H1 (cell line): ENCODE data around the gene SLC41A1. TPM values are rescaled to one million over a fixed set of nuclear protein-coding genes. Genes with fewer than 3 reads are reported as not detected.

Experiments used
- CTCF ChIA-PET: fragments of 300-600 bp; sonication (Branson Sonifier 250); formaldehyde crosslinking; loops from one replicate; lab custom pipeline; 2021; ENCODE audit not compliant: partially characterized antibody; lab: Charles Lee
- POLR2A ChIA-PET: fragments of 300-600 bp; sonication (Branson Sonifier 250); formaldehyde crosslinking; loops from one replicate; lab custom pipeline; 2021; ENCODE audit warnings: inconsistent platforms; ENCODE audit not compliant: partially characterized antibody; lab: Charles Lee
- DNase-seq, 2 experiments: peaks; one replicate each; pipeline versions ENCODE4 v3.0.0 to v3.0.0-alpha.2; 2010 to 2022; ENCODE audit warnings: low spot score in 2 of 2, low read depth in 1 of 2, mixed read lengths in 1 of 2
- FAIRE-seq: peaks from 2 replicates; lab custom pipeline; 2011; peaks lifted over from hg19 to GRCh38; lab: Jason Lieb, UNC
- H2AFZ ChIP-seq: 2 replicates; pipeline ENCODE4 v1.8.1; 2012; ENCODE audit warnings: low read length, inconsistent platforms
- H2AK5ac ChIP-seq: 2 replicates; pipeline ENCODE4 v1.6.1; 2013; ENCODE audit warnings: low read depth, low read length
- H2BK120ac ChIP-seq: replicated peaks from 2 replicates; pipeline ENCODE3; 2013; ENCODE audit warnings: low read depth, low read length, inconsistent platforms
- H2BK12ac ChIP-seq: 2 replicates; pipeline ENCODE4 v1.6.1; 2013; ENCODE audit warnings: low read depth, low read length
- H2BK15ac ChIP-seq: 2 replicates; pipeline ENCODE4 v1.6.1; 2013; ENCODE audit warnings: low read length
- H2BK20ac ChIP-seq: 2 replicates; pipeline ENCODE4 v1.6.1; 2013; ENCODE audit warnings: low read length
- H2BK5ac ChIP-seq: 2 replicates; pipeline ENCODE4 v1.6.1; 2013; ENCODE audit warnings: low read depth, low read length
- H3K14ac ChIP-seq: 2 replicates; pipeline ENCODE4 v1.6.1; 2013; ENCODE audit warnings: inconsistent platforms; ENCODE audit not compliant: insufficient read length
- H3K18ac ChIP-seq: 2 replicates; pipeline ENCODE4 v1.6.1; 2013; ENCODE audit warnings: low read length; ENCODE audit errors: extremely low read depth
- H3K23ac ChIP-seq: 2 replicates; pipeline ENCODE4 v1.6.1; 2013; ENCODE audit warnings: inconsistent platforms; ENCODE audit not compliant: insufficient read length
- H3K23me2 ChIP-seq: 2 replicates; pipeline ENCODE4 v1.6.1; 2013; ENCODE audit warnings: low read depth, low read length
- H3K27ac ChIP-seq: 2 replicates; pipeline ENCODE4 v1.6.1; 2011; ENCODE audit warnings: low read depth, low read length, inconsistent platforms
- H3K27me3 ChIP-seq, 4 experiments: replicated peaks in 1 of 4; 1 replicate in 1 of 4; 2 replicates in 3 of 4; pipeline versions ENCODE4 v1.6.1 to v1.8.1; 2011 to 2013; ENCODE audit warnings: low read length in 3 of 4, mild to moderate bottlenecking in 3 of 4, inconsistent platforms in 2 of 4, mixed read lengths in 2 of 4, moderate library complexity in 1 of 4; ENCODE audit not compliant: control insufficient read depth in 3 of 4, insufficient read depth in 3 of 4; ENCODE audit errors: extremely low read depth in 1 of 4
- H3K36me3 ChIP-seq, 4 experiments: 2 replicates each; pipeline versions ENCODE4 v1.6.1 to v1.8.1; 2011 to 2013; ENCODE audit warnings: mild to moderate bottlenecking in 4 of 4, low read length in 3 of 4, moderate library complexity in 2 of 4, control low read depth in 1 of 4, inconsistent platforms in 1 of 4; ENCODE audit not compliant: insufficient read depth in 4 of 4, control insufficient read depth in 2 of 4
- H3K4ac ChIP-seq: replicated peaks from 2 replicates; pipeline ENCODE3; 2013; ENCODE audit warnings: low read length, low read depth, mixed read lengths, inconsistent platforms; ENCODE audit not compliant: insufficient read length
- H3K4me1 ChIP-seq, 4 experiments: replicated peaks in 1 of 4; 1 replicate in 1 of 4; 2 replicates in 3 of 4; pipeline versions ENCODE4 v1.6.1 to v1.8.1; 2011 to 2013; ENCODE audit warnings: low read length in 3 of 4, inconsistent platforms in 2 of 4, mixed read lengths in 1 of 4; ENCODE audit not compliant: insufficient read depth in 4 of 4, control insufficient read depth in 3 of 4
- H3K4me2 ChIP-seq, 2 experiments: 2 replicates each; pipeline versions ENCODE4 v1.6.1 to v1.8.1; 2011 to 2013; ENCODE audit warnings: low read depth in 2 of 2, low read length in 2 of 2, control low read depth in 1 of 2, inconsistent platforms in 1 of 2, mild to moderate bottlenecking in 1 of 2; ENCODE audit not compliant: insufficient read depth in 1 of 2
- H3K4me3 ChIP-seq, 4 experiments: fragments of 200-600, 300-600 bp in 1 of 4; sonication (generic), shearing (Covaris generic), sonication (Bioruptor Twin) in 1 of 4; 2 replicates each; pipeline versions ENCODE4 v1.5.1 to v1.8.1; 2011 to 2016; ENCODE audit warnings: low read length in 4 of 4, low read depth in 3 of 4, control low read depth in 2 of 4, inconsistent platforms in 2 of 4, mild to moderate bottlenecking in 2 of 4, mixed read lengths in 1 of 4, moderate library complexity in 1 of 4; ENCODE audit not compliant: insufficient read depth in 2 of 4; ENCODE audit errors: extremely low read depth in 1 of 4
- H3K56ac ChIP-seq: replicated peaks from 2 replicates; pipeline ENCODE3; 2013; ENCODE audit warnings: low read depth, mild to moderate bottlenecking, mixed read lengths, low read length, inconsistent platforms; ENCODE audit not compliant: insufficient read length
- H3K79me1 ChIP-seq: 2 replicates; pipeline ENCODE4 v1.6.1; 2013; ENCODE audit warnings: low read depth, low read length, control low read depth
- H3K79me2 ChIP-seq, 2 experiments: 2 replicates each; pipeline versions ENCODE4 v1.6.1 to v1.8.1; 2012 to 2013; ENCODE audit warnings: low read length in 2 of 2, mild to moderate bottlenecking in 2 of 2, inconsistent platforms in 1 of 2; ENCODE audit not compliant: insufficient read depth in 2 of 2, control insufficient read depth in 1 of 2
- H3K9ac ChIP-seq, 4 experiments: replicated peaks in 1 of 4; 1 replicate in 1 of 4; 2 replicates in 3 of 4; pipeline versions ENCODE4 v1.6.1 to v1.8.1; 2011 to 2013; ENCODE audit warnings: low read depth in 3 of 4, low read length in 3 of 4, control low read depth in 2 of 4, mild to moderate bottlenecking in 2 of 4, moderate library complexity in 2 of 4, inconsistent platforms in 1 of 4; ENCODE audit errors: extremely low read depth in 1 of 4
- H3K9me3 ChIP-seq, 2 experiments: 2 replicates each; pipeline versions ENCODE4 v1.6.1 to v1.8.1; 2012 to 2013; ENCODE audit warnings: mild to moderate bottlenecking in 2 of 2, moderate library complexity in 2 of 2, control low read depth in 1 of 2, inconsistent platforms in 1 of 2, low read depth in 1 of 2, low read length in 1 of 2, mixed read lengths in 1 of 2; ENCODE audit not compliant: insufficient read depth in 2 of 2
- H4K20me1 ChIP-seq, 2 experiments: replicated peaks in 1 of 2; 2 replicates each; pipeline versions ENCODE3 to v1.8.1; 2011 to 2013; ENCODE audit warnings: inconsistent platforms in 2 of 2, low read length in 2 of 2, mild to moderate bottlenecking in 1 of 2; ENCODE audit not compliant: insufficient read depth in 2 of 2, control insufficient read depth in 1 of 2
- H4K5ac ChIP-seq: 2 replicates; pipeline ENCODE4 v1.6.1; 2013; ENCODE audit warnings: low read length, low read depth, mixed read lengths, inconsistent platforms; ENCODE audit not compliant: insufficient read length
- H4K8ac ChIP-seq: 2 replicates; pipeline ENCODE4 v1.8.0; 2013; ENCODE audit warnings: mild to moderate bottlenecking, moderate library complexity, low read length, inconsistent platforms; ENCODE audit not compliant: insufficient read depth; ENCODE audit errors: extremely low read depth
- H4K91ac ChIP-seq: replicated peaks from 2 replicates; pipeline ENCODE3; 2013; ENCODE audit warnings: low read length, mixed read lengths, inconsistent platforms; ENCODE audit not compliant: insufficient read length
- BRCA1 ChIP-seq: IDR thresholded peaks from 2 replicates; pipeline ENCODE4 v1.6.1; 2012; ENCODE audit warnings: low read depth, low read length, improper control_type of control experiment
- CEBPB ChIP-seq: IDR thresholded peaks from 2 replicates; pipeline ENCODE4 v1.6.1; 2012; ENCODE audit warnings: low read depth, low read length
- E2F6 ChIP-seq: IDR thresholded peaks from 2 replicates; pipeline ENCODE4 v1.6.1; 2012; ENCODE audit warnings: inconsistent platforms
- SIN3A ChIP-seq, 2 experiments: IDR thresholded peaks in 1 of 2; conservative IDR thresholded peaks in 1 of 2; 2 replicates each; pipeline ENCODE4 v1.6.1; 2011 to 2012; ENCODE audit warnings: low read length in 2 of 2, improper control_type of control experiment in 1 of 2, low read depth in 1 of 2, mild to moderate bottlenecking in 1 of 2
- SIRT6 ChIP-seq: IDR thresholded peaks from one replicate; pipeline ENCODE4 v1.7.1; 2012; ENCODE audit warnings: low read length, inconsistent platforms
- WGBS, 2 experiments: shearing (Covaris generic) in 1 of 2; methylation state at CpG; one replicate each; pipeline versions ENCODE4 v1.1.6 to v1.1.7; 2013 to 2015; ENCODE audit warnings: low lambda C conversion rate in 2 of 2, mixed read lengths in 2 of 2, inconsistent platforms in 1 of 2, low coverage in 1 of 2, missing lambda C conversion rate in 1 of 2; ENCODE audit not compliant: insufficient replicate concordance in 2 of 2, insufficient coverage in 1 of 2, insufficient read length in 1 of 2; ENCODE audit errors: extremely low coverage in 1 of 2, missing lambda C conversion rate in 1 of 2; 5-methylcytosine and 5-hydroxymethylcytosine counted together
- polyA plus RNA-seq, 7 experiments: library from polyadenylated mRNA; depleted of rRNA in 3 of 7; stranded (reverse) in 5 of 7; unstranded in 2 of 7; fragments of >200 nt in 5 of 7; fragments of 200-250 nt in 2 of 7; gene quantifications; 1 replicate in 5 of 7; 2 replicates in 1 of 7; 4 replicates in 1 of 7; pipeline versions ENCODE4 v1.2.1 to v1.2.3, GENCODE V29; 2011 to 2013; ENCODE audit warnings: missing spikeins in 2 of 7, mixed read lengths in 2 of 7
- total RNA-seq: library from RNA; stranded (reverse); fragmentation: NEBNext Ultra II Directional; extraction: Animal tissue kit (Norgen Biotek cat#: 25700); gene quantifications from 2 replicates; pipeline ENCODE4 v1.2.1, GENCODE V29; 2021

The SLC41A1 gene
- total and polyA plus RNA-seq, 2 of the 8 experiments (the other 6 are each of a cell fraction or from before 2014, with no cell fraction given) = 41.2 to 42.3 TPM

GRCh38 chr1:205851993-205852392 lies 39.0 kb upstream of the SLC41A1 start:
- Histone ChIP-seq H3K9me3 (peaks cover 0 to 3% of the 10 kb centered on the region in 2 experiments; a peak in 1 of 4 replicates), H2BK12ac (no peak overlapping the region), H3K27ac (no peak overlapping the region), H2BK20ac (no peak overlapping the region), H3K79me1 (no peaks in the 10 kb centered on the region), H2BK120ac (no peak overlapping the region), H4K5ac (no peak overlapping the region), H3K4ac (no peak overlapping the region), H4K8ac (no peak overlapping the region), H4K91ac (no peak overlapping the region), H2AFZ (no peak overlapping the region), H2BK15ac (no peak overlapping the region), H3K4me2 (no peak overlapping the region), H3K4me1 (no peaks in the 10 kb centered on the region), H3K56ac (no peak overlapping the region), H3K23me2 (no peaks in the 10 kb centered on the region), H2AK5ac (no peak overlapping the region), H3K18ac (no peak overlapping the region), H3K9ac (no peak overlapping the region), H3K14ac (no peak overlapping the region), H3K36me3 (no peaks in the 10 kb centered on the region), H3K4me3 (no peak overlapping the region), H3K23ac (no peak overlapping the region), H4K20me1 (no peaks in the 10 kb centered on the region), H2BK5ac (no peak overlapping the region), H3K79me2 (no peaks in the 10 kb centered on the region), H3K27me3 (no peaks in the 10 kb centered on the region; a peak in 2 of 7 replicates)
- CTCF ChIA-PET = no interaction called here
- POLR2A ChIA-PET = no interaction called here
- no peak for DNase-seq
- FAIRE-seq = no peak
- 85% methylated on average over 4 of the region's 4 CpGs; no CpG with 5 or more reads in 1 of the 2 experiments for WGBS, 2 experiments
- TF ChIP-seq E2F6 (no peak), BRCA1 (no peak), CEBPB (no peak), SIN3A (conservative IDR thresholded peaks at IDR 0.05 in 1 of 2, IDR thresholded peaks at IDR 0.05 in 1 of 2; ENCODE audit: low read depth in 1 of 2, low read length in 2 of 2) (no peak), SIRT6 (no peak)
